ENCODE measurements around the gene MAPK8. TPM values are rescaled to one million over a fixed set of nuclear protein-coding genes. Genes with fewer than 3 reads are reported as not detected.

The MAPK8 gene
- total RNA-seq, 4 donors from 2014 or later: 35.3 to 61.9 (median 42.5) TPM

DNA sequence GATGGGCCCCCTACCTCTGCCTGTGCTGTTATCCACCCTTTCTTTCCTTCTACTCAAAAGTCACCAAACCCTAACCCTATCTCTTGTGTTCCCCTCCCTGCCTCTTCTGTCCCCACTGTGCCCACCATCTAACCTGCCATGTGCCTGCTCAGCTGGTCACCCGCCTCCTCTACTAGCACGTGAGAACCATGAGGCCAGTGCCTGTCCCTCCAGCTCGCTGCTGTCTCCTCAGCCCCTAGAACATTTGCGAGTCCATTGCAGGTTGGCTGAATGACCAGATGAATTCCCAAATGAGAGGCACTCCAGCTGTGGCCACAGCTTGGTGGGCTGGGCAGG, 169.4 kb downstream of the MAPK8 start:
- Histone ChIP-seq H3K4me1 (peaks cover 6% of the 10 kb centered on the region), H3K4me3 (no peak overlapping the region), H3K36me3 (no peaks in the 10 kb centered on the region), H3K27me3 (peaks cover 8% of the 10 kb centered on the region), H3K27ac (no peak overlapping the region), H3K9me3 (no peaks in the 10 kb centered on the region)
- DNase-seq (ENCODE audit: low spot score in 2 of 2): no peak
- TF ChIP-seq EP300 (IDR thresholded peaks at IDR 0.05) (no peak), POLR2A (IDR thresholded peaks at IDR 0.05) (no peak), POLR2AphosphoS5 (IDR thresholded peaks at IDR 0.05) (no peak), CTCF (IDR thresholded peaks at IDR 0.05) (no peak)
- WGBS: 87% methylated on average over 4 of the region's 4 CpGs

- no peak overlapping the region for H3K4me3 ChIP-seq
- peaks cover 10% of the 10 kb centered on the region for H3K27me3 ChIP-seq
- no peaks in the 10 kb centered on the region for H3K9me3 ChIP-seq
- WGBS: 49% methylated on average over 7 of the region's 9 CpGs
- H3K27ac ChIP-seq: no peak overlapping the region
- no peaks in the 10 kb centered on the region for H3K36me3 ChIP-seq
- peaks cover 2% of the 10 kb centered on the region for H3K4me1 ChIP-seq
- TF ChIP-seq POLR2A (IDR thresholded peaks at IDR 0.05) (no peak), POLR2AphosphoS5 (IDR thresholded peaks at IDR 0.05) (no peak), EP300 (IDR thresholded peaks at IDR 0.05) (no peak), CTCF (IDR thresholded peaks at IDR 0.05) (no peak)
- no peak for DNase-seq (ENCODE audit: low spot score in 2 of 2)
Observed at GRCh38 chr10:48476279-48476982, 170.0 kb downstream of the MAPK8 start.

DNA sequence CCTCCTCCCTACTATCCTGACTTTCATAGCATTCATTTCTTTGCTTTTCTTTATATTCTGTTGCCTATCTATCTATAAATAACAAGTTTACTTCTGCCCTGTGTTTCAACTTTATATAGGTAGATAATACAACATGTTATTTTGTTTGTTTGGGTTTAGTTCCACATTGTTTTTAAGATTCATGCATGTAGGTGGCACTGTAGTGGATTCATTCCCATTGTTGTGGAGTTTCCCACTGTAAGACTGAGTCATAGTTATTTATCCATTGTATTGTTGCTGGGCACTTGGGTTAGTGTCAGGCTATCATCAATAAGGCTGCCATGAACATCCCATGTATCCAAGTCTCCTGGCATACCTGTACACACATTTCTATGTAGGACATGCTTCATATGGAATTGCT, 170.7 kb downstream of the MAPK8 start:
- Histone ChIP-seq H3K9me3 (no peaks in the 10 kb centered on the region), H3K27ac (no peak overlapping the region), H3K4me1 (no peaks in the 10 kb centered on the region), H3K36me3 (no peaks in the 10 kb centered on the region), H3K4me3 (no peak overlapping the region), H3K27me3 (peaks cover 10% of the 10 kb centered on the region)
- TF ChIP-seq POLR2AphosphoS5 (IDR thresholded peaks at IDR 0.05): no peak
- no peak for TF ChIP-seq POLR2A (IDR thresholded peaks at IDR 0.05)
- TF ChIP-seq EP300 (IDR thresholded peaks at IDR 0.05): no peak
- TF ChIP-seq CTCF (IDR thresholded peaks at IDR 0.05): no peak
- DNase-seq (ENCODE audit: low spot score in 2 of 2): no peak

- peaks cover 10% of the 10 kb centered on the region for H3K27me3 ChIP-seq
- no peaks in the 10 kb centered on the region for H3K9me3 ChIP-seq
- H3K4me3 ChIP-seq: no peak overlapping the region
- no peaks in the 10 kb centered on the region for H3K4me1 ChIP-seq
- H3K36me3 ChIP-seq: no peaks in the 10 kb centered on the region
- no peak overlapping the region for H3K27ac ChIP-seq
- no peak for DNase-seq (ENCODE audit: low spot score in 2 of 2)
- WGBS: 90% methylated on average over 4 of the region's 4 CpGs
- TF ChIP-seq POLR2AphosphoS5 (IDR thresholded peaks at IDR 0.05) (no peak), EP300 (IDR thresholded peaks at IDR 0.05) (no peak), POLR2A (IDR thresholded peaks at IDR 0.05) (no peak), CTCF (IDR thresholded peaks at IDR 0.05) (no peak)
Observed at GRCh38 chr10:48477616-48478015, 171.1 kb downstream of the MAPK8 start.

DNA sequence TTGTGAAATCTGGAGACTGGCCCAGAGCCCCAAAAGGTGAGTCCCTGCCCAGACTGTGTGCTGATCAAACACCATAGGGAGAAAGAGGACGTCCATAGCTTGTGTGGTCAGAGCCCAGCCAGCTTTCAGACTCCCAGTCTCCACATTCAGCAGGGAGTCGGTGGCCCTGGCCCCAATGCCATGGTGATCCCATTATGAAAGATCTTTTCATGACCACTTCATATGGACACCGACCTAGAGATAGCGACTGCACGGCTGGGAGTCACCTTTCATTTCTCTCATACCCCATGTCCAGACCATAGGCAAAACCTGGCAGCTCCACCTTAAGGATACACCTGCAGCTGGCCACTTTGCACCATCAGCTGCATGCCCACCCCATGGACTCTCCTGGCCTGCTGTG, 172.0 kb downstream of the MAPK8 start:
- no peak overlapping the region for H3K27ac ChIP-seq
- WGBS: 89% methylated on average over 5 of the region's 5 CpGs
- H3K4me3 ChIP-seq: no peak overlapping the region
- H3K36me3 ChIP-seq: no peaks in the 10 kb centered on the region
- TF ChIP-seq CTCF (IDR thresholded peaks at IDR 0.05): no peak
- no peak for TF ChIP-seq POLR2AphosphoS5 (IDR thresholded peaks at IDR 0.05)
- TF ChIP-seq EP300 (IDR thresholded peaks at IDR 0.05): no peak
- no peak for TF ChIP-seq POLR2A (IDR thresholded peaks at IDR 0.05)
- no peak for DNase-seq (ENCODE audit: low spot score in 2 of 2)
- H3K9me3 ChIP-seq: no peaks in the 10 kb centered on the region
- peaks cover 10% of the 10 kb centered on the region for H3K27me3 ChIP-seq
- no peaks in the 10 kb centered on the region for H3K4me1 ChIP-seq

Measured in suprapubic skin (tissue), 4 donors.